Esophagus squamous epithelium (tissue), 4 donors: Measurements from ENCODE around the gene NOD1.

ENCODE experiments used
- CTCF ChIP-seq, 6 experiments: fragments of 450-650 bp in 4 of 6; fragments of 200-600 bp in 2 of 6; sonication (generic) in 2 of 6; IDR thresholded peaks; one replicate each; pipeline ENCODE4 v1.5.1; 2016 to 2019; ENCODE audit warnings: antibody characterized with exemption in 6 of 6, mild to moderate bottlenecking in 4 of 6, moderate library complexity in 4 of 6
- POLR2A ChIP-seq, 4 donors: fragments of 450-650 bp; IDR thresholded peaks; one replicate each; pipeline ENCODE4 v1.6.1; 2017; ENCODE audit warnings: antibody characterized with exemption in 4 of 4, mild to moderate bottlenecking in 4 of 4, moderate library complexity in 3 of 4

GRCh38 chr7:30479202-30480120 lies 877 bp upstream of the NOD1 start:
- TF ChIP-seq CTCF (IDR thresholded peaks at IDR 0.05): no peak
- no peak for TF ChIP-seq POLR2A (IDR thresholded peaks at IDR 0.05)
